Forelimb muscle (tissue), 1 donor: ENCODE measurements around the gene TMEM205. TPM values are rescaled to one million over a fixed set of nuclear protein-coding genes. Genes with fewer than 3 reads are reported as not detected.
"Not testable (repeated sequence)": the region's sequence is repeated elsewhere in the genome, so short reads cannot be mapped to it uniquely, and the experiment has no call there.

ENCODE experiments used
- DNase-seq: peaks from one replicate; pipeline ENCODE4 v3.0.0-alpha.2; 2013; ENCODE audit warnings: low read depth
- polyA plus RNA-seq: library from polyadenylated mRNA; unstranded; fragments of 120-200 nt; gene quantifications from one replicate; pipeline ENCODE4 v1.2.1, GENCODE V29; 2013; ENCODE audit not compliant: insufficient read length

The TMEM205 gene
- polyA plus RNA-seq, 1 donor: 44.9 TPM

DNA sequence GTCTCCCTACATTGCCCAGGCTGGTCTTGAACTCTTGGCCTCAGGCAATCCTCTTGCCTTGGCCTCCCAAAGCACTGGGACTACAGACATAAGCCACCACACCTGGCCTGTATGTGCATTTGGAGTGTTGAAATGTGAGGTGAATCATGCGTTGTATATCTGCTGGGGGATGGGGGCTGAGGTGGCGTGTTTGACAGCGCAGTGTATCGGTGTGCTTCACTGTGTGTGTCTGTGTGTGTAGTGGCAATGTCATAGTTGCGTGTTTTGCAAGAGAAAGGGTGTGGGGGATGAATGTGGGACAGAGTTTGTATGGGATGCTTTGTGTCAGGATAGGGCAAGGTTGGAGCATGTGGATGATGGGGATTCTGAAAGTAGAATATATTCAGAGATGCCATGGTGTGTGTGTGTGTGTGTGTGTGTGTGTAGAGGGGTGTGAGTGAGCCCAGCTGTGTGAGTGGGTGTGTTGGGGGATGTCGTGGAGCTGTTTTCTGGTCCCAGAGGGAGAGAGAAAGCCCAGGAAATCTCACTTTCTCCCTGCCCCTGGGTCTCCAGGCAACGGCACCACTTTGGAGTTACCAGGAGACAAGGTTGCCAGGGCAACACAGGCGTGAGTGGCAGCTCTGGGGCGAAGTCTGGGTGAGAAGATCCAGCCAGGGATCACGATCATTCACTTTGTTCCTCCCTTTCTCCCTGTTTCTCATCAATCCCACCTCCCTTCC lies 27.3 kb upstream of the TMEM205 start:
- DNase-seq: no peak

DNA sequence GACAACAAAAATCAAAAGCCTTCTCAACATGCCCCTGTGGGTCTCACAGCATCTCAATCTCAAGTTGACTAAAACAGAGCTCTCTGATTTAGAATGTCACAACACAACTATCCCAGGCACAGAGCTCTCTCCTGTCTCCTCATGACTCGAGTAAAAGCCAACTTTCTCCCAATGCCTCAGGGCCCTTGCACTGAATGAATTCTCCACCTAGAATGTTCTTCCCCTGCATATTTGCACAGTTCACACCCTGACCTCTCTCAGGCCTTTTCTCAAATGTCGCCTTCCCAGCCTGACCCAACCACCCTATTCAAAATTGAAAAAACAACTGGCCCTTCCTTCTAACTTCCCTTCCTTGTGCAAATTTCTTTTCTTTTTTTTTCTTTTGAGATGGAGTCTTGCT lies 24.7 kb upstream of the TMEM205 start:
- DNase-seq: no peak

GRCh38 chr19:11367528-11367927 lies 21.5 kb upstream of the TMEM205 start:
- no peak for DNase-seq

GRCh38 chr19:11365557-11366117 lies 19.6 kb upstream of the TMEM205 start:
- DNase-seq: no peak

- DNase-seq: no peak
These were observed 18.9 kb upstream of the TMEM205 start for GRCh38 chr19:11364935-11365334.

- no peak for DNase-seq
These were observed 18.3 kb upstream of the TMEM205 start for GRCh38 chr19:11364296-11364904.

- DNase-seq: no peak
These were observed 17.8 kb upstream of the TMEM205 start for GRCh38 chr19:11363881-11364280.

DNA sequence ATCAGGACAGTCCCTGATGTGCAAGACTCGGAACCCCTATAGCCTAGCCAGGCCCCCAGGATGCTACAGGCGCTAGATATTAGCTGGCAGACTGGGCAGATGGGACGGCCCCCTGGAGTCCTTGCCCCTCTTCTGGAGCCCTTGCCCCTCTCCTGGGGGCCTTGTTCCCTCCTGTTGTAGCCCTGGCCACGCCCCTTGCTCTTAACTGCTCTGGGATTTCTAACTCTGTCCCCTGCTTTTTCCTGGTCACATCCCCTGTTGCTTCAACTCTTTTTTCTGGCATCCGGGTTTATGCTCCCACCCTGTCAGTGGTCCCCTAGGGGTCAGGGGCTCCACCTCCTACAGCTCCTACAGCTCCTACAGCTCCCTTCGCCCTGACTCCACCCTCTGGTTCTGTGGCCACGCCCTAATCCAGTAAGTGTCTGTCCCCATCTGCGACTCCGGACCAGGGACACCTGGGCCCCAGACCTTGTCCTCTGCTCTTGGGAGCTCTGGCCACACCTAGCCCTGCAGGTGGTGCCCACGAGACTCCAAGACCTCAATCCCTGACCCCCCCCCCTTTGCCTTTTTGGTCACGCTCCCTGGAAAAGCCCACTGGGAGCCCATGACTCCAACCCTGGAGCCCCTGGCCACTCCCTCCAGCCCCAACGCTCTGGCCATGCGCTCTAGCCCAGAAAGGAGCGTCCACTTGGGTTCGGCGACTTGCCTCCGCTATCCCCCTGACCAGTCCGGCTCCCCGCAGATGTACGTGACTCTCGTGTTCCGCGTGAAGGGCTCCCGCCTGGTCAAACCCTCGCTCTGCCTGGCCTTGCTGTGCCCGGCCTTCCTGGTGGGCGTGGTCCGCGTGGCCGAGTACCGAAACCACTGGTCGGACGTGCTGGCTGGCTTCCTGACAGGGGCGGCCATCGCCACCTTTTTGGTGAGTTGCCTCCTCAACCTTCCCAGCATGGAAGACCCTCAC lies 16.0 kb upstream of the TMEM205 start:
- no peak for DNase-seq

- DNase-seq: no peak
These were observed 15.1 kb upstream of the TMEM205 start for GRCh38 chr19:11361037-11361770.

GRCh38 chr19:11359421-11359820 lies 13.4 kb upstream of the TMEM205 start:
- no peak for DNase-seq

- no peak for DNase-seq
These were observed 10.8 kb upstream of the TMEM205 start for GRCh38 chr19:11356676-11357550.

- DNase-seq: no peak
These were observed 10.0 kb upstream of the TMEM205 start for GRCh38 chr19:11356074-11356397.

DNA sequence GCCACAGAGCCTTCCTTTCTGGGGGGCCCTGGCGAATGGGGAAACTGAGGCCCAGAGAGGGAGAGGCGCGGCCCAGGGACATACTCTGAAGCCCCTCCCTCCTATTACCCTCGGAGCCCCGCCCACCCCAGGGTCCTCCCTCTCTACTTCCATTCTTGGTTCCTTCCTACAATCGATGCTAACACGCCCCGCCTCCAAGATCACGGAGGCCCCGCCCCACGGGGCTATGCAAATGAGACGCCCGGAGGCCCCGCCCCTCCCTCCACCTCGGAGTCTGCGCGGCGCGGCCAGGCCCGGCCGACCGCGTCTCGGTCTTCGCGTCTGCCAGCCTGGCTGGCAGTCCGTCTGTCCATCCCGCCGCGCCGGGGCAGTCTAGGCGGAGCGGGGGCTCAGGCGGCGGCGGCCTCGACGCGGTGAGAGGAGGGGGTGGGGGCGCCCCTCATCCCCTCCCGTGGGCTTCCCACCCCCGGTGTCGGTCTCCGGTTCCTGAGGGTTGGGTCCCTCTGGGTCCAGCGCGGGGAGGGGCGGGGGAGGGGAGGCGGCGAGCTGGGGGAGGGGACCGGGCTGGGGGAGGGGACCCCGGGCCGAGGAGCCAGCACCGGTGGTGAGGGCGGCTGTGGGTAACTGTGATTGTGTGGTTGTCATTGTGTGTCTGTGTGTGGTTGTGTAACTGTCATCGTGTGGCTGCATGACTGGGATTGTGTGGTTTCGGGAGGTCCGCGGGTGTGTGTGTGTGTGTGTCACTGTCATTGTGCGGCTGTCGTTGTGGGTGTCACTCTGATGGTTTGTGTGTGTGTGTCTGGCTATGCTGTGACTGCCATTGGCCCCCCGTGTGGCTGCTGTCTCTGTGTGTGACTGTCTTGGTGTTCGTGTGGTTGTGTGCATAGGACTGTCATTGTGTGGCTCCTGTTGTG lies 9.3 kb upstream of the TMEM205 start, which contains the start of gene PLPPR2:
TSS of gene PLPPR2 (plus strand) at position 273 of the 914 bp plus-strand sequence. CDS start 2,242 bp downstream, outside the sequence.
- DNase-seq: peak; percentile 62

- DNase-seq: not testable (repeated sequence)
These were observed 8.0 kb upstream of the TMEM205 start for GRCh38 chr19:11354102-11354501.

DNA sequence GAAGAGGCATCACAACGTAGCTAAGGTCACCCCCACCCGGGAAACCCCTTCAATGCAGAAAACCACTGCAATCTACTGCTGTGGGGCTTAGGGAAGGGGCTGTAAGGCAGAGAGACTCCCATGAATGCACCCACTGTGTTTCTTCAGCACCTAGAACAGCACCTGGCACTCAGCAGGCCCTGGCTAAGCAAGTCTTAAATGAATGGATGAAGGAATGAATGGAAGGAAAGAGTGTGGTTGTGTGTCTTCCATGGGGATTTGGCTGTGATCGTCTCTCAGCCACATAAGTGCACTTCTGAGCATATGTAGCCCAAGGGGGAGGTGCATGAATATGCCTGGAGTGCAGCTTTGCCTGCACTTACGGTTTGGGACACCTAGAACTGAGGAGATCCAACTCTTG lies 3.1 kb upstream of the TMEM205 start:
- no peak for DNase-seq

GRCh38 chr19:11347546-11348039 lies 1.5 kb upstream of the TMEM205 start:
- DNase-seq: no peak

- no peak for DNase-seq
These were observed 805 bp downstream of the TMEM205 start for GRCh38 chr19:11345122-11345803.

DNA sequence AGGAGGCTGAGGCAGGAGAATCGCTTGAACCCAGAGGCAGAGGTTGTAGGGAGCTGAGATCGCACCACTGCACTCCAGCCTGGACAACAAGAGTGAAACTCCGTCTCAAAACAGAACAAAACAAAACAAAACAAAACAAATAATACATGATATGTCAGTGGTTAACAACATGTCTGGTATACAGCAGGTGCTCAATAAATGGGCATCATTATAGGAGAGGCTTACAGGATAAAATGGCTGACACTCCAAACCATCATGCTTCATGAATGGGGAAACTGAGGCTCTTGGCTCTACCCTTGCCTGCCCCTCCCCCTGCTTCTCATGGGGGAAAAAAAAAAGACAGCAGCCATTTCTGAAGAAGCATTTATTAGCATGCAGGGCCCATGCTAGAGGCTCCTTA lies 3.6 kb downstream of the TMEM205 start:
- DNase-seq: no peak

- DNase-seq: not testable (repeated sequence)
These were observed 6.0 kb downstream of the TMEM205 start for GRCh38 chr19:11340099-11340467.
